GM18868 (cell line): Measurements from ENCODE around the gene MSANTD1.
"Not testable (repeated sequence)": the region's sequence is repeated elsewhere in the genome, so short reads cannot be mapped to it uniquely, and the experiment has no call there.

Source experiments
- ATAC-seq: cut with Tn5 transposase; IDR thresholded peaks from one replicate; pipeline ENCODE4 v1.9.1; 2021; ENCODE audit warnings: mild to moderate bottlenecking, moderate library complexity; ENCODE audit not compliant: unreplicated experiment

Gene MSANTD1

DNA sequence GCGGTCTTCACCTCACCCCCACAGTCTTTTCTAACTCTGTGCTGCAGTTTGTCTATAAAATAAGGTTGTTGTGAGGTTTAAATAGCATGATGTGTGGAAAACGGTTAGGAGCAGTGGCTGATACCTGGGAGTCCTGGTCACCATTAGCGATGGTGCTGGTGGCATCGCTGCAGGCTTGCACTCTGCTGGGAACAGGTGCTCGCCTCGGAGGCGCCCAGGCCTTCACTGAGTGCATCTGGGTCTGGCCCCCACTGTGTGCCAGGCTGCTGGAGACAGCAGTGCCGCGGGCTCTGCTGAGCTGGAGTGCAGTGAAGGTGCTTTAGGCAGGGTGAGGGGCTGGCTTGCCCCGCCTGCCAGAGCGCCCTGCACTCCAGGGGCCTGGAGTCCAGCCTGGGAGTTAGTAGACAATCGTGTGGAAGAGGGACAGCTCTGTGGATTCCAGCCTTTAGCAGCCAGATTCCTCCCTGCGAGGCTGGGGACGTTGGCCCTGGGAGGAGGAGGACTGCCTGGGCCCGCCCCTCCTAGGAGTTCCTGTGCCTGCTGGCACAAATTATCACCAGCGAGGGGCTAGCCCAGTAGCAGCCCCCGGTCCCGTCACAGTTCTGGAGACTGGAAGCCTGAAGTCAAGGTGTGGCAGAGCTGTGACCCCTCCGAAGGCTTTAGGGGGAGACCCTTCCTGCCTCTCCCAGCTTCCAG, 51.2 kb downstream of the MSANTD1 start:
- ATAC-seq = no peak

DNA sequence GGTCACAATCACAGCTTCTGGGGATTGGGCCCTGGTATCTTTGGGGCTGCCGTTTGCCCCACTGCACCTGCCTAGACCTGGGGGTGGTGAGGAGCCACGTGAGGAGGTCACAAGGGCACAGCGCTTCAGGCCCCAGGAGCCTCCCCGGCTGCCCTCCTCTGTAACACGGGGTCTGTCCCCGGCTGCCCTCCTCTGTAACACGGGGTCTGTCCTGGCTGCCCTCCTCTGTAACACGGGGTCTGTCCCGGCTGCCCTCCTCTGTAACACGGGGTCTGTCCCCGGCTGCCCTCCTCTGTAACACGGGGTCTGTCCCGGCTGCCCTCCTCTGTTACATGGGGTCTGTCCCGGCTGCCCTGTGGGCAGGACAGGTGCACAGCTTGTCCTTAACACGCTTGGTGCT, 51.9 kb downstream of the MSANTD1 start:
- not testable (repeated sequence) for ATAC-seq

- no peak for ATAC-seq
Observed at GRCh38 chr4:3301450-3302172, 52.7 kb downstream of the MSANTD1 start.

GRCh38 chr4:3302173-3302785, 53.3 kb downstream of the MSANTD1 start:
- ATAC-seq = peak; percentile 52

DNA sequence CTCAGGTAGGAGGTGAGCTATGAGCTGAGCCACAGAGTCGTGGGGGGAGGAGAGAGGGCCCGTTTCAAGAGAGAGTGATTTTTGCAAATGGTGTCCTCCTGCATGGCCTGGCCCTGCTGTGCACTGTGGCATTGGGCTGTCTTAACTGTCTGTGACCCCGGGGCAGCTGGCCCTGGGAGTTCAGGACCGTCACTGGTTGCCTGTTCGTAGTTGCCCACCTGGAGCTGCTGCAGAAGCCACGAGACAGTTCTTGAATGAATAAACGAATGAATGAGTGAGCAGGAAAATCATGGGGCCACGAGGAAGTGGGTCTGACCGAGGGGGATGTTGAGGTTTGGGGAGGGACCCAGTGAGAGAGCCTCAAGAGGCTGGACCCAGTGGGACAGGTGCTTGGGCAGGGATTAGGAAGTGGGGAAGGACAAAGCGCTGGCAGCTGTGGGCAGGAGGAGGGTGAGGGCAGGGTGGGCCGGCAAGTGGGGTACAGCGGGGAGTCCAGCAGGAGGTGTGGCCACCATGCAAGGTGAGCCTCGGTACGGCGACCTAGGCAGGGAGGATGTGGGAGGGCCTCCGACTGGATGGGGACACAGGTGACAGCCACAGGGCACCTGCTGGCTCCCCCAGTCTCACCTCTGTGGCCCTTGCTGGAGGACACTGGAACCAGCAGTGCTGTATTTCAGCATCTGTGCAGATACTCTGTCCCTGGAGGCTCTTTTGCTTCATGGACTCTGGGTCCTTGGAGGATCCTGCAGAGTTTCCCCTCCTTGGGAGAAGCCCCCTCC, 54.0 kb downstream of the MSANTD1 start:
- ATAC-seq = no peak

DNA sequence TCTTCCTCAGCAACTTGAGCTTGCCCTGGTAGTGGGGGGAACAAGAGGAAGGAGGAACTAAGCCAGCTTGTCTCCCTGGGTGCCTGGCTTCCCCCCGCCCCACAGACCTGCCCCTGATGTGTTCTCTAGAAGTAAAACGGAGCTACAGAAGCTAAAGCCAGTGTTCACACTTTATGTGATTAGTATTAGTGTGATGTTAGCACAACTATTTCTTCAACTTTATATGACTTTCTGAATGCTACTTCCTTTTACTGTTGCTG, 54.5 kb downstream of the MSANTD1 start:
- ATAC-seq = no peak

DNA sequence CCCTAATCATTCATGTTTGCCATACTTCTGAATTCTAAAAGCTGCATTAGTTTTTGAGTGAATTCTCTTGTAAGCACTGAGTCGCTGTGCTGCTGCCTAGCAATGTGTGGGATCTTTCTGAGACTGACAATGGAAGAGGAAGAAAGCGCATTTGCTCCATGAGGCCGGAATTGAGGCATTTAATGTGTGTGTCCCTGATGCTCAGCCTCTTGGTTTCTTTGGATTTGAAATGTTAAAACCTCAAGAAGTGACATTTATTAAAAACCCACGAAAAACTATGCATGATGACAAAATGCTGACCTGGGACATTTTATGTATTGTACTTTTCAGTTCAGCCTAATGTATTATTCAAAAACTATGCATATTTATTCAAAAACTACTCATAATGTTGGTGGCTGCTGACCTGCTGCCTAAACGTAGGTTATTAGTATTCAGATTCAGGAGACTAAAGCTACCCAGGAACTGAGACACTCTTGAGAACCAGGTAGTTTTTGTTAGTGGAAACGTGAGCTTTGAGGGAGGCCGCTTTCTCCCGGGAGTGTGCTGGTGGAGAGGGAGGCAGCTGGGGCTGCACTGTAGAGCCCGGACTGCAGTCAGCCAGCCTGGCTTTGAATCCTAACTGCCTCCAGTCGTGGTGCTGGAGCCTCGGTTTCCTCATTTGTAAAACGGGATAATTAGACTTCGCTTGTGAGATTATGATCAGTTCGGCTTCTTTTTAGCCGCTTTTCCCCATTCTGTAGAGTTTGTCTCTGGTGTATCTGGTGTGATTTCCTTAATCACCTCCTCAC, 55.2 kb downstream of the MSANTD1 start:
- ATAC-seq = no peak

GRCh38 chr4:3304831-3305609, 56.1 kb downstream of the MSANTD1 start:
- ATAC-seq = no peak

DNA sequence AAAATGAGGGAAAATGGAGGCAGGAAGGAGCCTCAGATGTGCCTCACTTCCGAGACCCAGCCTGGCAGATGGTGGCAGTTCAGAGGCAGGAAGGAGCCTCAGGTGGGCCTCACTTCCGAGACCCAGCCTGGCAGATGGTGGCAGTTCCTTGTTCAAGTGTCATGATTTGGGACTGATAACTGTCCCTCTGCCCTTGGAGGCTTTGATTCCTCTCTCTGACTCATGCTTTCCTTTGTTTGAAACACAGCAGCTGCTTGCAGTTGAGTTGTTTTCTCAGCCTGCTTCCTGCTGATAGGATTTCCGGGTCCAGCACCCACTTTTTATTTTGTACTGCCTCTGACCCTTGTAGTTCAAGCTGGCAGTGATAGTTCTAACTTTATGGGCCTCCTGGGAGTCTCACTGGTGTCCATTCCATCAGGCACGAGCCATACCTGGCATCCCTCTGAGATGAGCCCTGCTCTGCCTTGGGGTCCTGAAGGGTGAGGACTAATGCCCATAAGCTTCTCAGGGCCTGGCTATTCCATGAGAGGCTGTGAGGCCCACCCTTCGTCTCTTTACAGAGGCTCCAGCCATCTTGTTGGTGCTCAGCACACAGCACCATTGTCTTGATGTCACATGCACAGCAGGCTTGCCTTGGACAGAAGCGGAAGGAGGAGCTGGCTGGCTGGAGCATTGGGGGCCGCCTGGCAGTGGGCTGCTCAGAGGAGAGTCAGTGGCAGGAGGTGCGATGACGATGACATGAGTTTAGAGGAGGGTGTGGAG, 56.8 kb downstream of the MSANTD1 start:
- no peak for ATAC-seq
